Left kidney (tissue), 2 donors: Measurements from ENCODE around the gene AGAP1. TPM values are rescaled to one million over a fixed set of nuclear protein-coding genes. Genes with fewer than 3 reads are reported as not detected.
"Not testable (repeated sequence)": the region's sequence is repeated elsewhere in the genome, so short reads cannot be mapped to it uniquely, and the experiment has no call there.

Experiments used
- DNase-seq: peaks from one replicate; pipeline ENCODE4 v3.0.0-alpha.2; 2013
- polyA plus RNA-seq: library from polyadenylated mRNA; unstranded; fragments of 120-200 nt; gene quantifications from one replicate; pipeline ENCODE4 v1.2.1, GENCODE V29; 2013; ENCODE audit not compliant: insufficient read length

The AGAP1 gene
- polyA plus RNA-seq, 1 donor = 21.2 TPM

DNA sequence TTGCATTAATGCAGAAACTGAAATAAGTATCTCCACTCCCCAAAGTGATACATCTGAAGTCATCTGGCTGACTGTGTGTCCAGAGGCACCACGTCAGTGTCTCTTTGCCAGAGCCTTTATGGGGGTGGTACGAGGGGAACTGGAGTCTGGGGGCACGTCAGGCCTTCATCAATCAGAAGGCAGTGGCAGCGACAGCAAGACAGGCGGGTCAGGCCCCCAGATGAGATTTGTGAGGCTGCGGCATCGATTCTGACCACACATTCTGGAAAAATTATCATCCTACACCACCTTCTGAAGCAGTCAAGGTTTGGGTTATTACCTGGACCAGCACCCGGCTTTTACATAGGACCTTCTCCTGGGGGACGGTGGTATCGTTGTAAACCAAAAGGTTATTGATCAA lies 450.7 kb downstream of the AGAP1 start:
- DNase-seq = no peak

DNA sequence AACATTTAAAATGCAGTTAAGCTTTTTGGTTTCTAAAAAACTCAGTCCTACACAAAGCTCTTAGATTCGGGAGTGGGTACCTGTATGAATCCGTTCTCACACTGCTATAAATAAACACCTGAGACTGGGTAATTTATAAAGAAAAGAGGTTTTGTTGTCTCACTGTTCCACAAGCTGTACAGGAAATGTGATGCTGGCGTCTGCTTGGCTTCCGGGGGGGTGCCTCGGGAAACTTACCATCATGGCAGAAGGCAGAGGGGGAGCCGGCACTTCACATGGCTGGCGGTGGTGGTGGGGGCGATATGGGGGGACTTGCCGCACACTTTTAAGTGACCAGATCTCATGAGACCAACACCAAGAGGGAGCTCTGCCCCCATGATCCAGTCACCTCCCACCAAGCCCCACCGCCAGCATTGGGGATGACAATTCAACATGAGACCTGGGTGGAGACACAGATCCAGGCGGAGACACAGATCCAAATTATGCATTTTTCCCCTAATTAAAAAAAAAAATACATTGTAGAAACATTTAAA lies 451.8 kb downstream of the AGAP1 start:
- no peak for DNase-seq

DNA sequence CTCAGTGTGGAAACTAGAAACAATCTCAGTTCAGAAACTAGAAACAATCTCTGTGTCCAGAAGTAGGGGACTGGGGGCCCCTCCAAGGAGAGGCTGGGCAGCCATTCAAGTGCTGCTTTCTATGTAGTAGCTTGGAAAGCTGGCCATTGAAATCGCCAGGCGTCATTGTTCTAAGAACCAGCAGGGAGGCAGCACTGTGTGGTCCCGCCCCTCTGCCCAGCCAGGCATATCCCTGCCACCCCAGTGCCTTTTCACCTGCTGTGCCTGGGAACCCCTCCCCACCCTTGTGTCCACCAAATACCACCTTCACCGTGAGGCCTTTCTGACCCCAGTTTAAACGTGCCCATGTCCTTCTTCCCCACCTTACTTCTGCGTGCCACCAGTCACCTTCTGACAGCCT lies 452.7 kb downstream of the AGAP1 start:
- DNase-seq = no peak

DNA sequence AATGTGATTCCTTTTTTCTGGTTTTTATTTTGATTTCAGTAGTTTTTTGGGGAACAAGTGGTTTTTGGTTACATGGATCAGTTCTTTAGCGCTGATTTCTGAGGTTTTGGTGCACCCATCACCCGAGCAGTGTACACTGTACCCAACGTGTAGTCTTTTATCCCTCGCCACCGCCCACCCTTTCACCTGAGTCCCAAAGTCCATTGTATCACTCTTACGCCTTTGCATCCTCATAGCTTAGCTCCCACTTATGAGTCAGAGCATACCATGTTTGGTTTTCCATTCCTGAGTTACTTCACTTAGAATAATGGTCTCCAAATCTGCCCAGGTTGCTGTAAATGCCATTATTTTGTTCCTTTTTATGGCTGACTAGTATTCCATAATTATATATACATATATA lies 453.2 kb downstream of the AGAP1 start:
- not testable (repeated sequence) for DNase-seq

DNA sequence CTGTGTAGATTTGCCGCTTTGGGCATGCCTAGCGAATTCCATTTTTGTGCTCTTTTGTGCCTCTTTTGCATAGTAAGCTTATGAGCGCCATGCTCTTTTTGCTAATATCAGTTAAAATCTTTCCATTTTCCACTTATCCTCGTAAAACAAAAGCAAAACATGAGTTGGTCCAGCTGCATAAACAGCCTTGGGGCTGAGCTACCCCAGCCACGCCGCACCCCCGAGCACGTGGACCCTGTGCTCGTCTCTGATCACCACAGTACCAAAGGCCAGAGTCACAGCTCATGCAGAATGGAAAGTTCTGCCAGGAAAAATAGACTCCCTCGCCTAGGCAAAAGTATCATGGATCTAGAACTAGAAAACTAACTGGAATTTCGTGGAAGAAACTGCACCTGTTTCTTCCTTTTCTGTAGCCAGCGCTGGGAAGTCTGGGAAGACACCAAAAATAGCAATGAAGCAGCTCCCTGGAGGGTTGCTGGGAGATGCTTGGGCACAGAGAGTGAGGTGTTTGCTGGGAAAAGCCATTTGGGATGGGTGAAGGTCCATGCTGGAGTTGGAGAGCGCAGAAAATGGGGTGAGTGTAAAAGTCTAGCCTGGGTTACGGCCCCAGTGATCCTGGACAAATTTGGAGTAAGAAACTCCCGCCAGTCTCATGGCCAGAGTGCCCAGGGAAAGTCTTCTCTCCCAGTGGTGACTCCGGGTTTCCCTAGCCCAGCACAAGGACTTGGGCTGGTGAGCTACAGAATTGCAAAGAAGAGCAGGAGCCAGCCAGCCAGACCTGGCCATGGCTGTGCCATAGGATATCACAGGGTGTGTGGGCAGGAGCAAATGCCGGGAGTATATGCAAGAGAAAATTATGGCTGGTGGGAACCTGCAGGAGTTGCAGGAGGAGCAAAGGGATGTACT lies 456.0 kb downstream of the AGAP1 start:
- DNase-seq = no peak

DNA sequence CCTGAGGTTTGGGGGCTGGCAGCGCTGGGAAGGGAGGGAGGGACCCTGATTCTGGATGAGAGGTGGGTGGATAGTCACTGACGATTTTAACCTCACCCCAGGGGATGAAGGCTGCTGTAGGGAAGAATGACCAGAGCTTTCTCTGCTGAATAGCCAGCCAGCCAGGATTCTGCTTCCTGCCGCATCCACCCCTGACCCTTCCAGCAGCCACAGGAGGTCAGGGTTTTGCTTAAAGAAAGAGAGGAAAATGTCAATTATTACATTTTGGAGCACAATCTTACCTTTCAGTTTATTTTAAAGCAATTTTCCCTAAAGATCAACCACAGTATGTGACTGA lies 456.6 kb downstream of the AGAP1 start:
- no peak for DNase-seq

DNA sequence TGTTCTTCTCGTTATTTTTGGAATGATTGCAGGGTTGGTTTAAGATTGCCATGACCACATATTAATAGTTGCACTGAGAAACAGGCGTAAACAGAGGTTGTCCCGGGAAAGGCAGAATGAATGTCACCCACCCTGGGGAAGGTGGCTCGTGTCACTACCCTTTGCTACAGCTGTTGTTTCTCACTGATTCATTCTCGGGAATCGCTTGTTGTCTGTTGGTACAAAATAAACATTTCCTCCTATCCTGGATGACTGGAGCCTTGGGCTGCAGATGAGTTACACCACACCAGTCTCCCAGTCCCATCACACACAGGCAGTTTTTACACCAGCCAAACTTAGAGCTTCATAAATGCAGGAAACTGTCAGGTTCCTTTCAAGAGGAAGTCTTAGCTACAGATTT lies 457.6 kb downstream of the AGAP1 start:
- no peak for DNase-seq

DNA sequence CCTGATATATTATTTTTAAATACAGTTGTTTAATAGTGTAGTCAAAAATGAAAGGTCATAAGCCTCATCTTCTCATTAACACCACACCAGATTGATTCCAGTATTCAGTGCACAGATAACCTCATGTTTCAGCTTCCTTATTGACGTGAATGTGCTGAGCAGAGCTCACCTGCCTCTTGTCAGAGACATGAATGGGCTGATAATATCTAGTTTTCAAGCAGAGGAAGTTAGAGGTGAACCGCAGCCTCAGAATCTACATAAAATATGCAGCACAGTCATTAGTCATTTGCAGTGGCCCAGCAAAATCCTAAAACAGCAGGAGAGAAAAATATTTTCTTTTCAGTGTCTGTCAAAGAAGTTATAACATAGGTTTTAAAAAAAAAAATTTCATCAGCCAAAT lies 458.1 kb downstream of the AGAP1 start:
- DNase-seq = no peak

DNA sequence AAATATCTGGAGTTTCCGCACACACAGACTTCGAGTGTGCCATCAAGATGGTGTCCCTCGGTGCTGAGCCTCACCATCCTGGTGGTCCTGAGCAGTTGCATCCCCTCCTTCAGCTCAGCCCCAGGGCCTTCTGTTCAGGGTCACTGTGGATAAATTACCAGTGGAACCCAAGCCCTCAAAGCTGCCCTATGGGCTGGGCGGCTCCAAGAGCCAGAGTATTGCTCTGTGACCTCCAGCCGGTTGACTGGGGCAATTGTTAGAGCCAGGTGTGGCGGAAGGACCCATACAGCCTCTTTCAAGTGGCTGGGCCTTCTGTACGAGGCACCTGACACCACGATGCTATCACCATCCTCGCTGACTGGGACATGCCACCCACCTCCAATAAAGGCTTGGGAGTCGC lies 458.9 kb downstream of the AGAP1 start:
- DNase-seq = no peak

DNA sequence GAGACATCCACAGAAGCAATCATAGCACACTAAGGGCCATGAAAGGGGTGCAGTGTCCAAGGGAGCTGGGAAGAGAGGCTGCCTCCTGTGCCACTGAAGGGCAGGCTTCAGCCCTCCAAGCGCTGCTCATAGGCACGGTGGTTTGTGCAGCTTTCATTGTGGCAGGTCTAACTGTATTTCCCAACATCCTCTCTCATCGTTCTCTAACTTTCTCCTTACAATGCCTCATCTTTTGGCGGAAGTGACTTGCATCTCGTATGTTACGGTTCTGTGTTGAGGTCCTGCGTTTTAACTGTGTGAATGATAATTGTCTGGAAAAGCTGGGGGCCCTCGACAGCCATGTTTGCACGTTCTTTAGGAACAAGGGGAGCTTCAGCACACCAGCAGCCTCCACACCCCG lies 460.4 kb downstream of the AGAP1 start:
- DNase-seq = no peak

DNA sequence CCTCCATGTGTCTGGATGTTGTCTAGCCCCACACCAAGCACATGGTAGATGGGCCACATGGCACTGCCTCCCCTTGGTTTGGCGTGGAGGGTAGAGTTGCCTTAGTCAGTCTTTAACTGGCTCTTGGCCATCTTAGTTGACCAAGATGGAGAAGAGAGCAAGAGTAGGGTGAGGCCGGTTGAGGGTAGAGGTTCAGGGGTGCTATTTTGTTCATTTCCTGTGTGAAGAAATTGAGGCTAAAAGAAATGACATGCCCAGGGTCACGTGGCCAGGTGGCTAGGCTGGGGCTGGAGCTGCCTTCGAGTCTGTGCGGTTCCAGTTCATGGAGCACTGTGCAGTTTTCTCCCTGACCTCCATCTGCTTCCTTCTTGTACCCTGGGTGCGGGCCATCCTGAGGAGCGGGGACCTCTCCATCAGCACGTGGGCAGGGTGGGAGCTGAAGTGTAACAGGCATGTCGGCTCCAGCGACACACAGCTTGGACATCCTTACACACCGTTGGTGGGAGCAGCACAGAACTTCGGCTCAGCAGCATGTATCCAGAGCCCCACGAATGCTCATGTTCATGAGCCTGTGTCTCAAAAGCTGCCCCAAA lies 461.1 kb downstream of the AGAP1 start:
- DNase-seq = no peak

DNA sequence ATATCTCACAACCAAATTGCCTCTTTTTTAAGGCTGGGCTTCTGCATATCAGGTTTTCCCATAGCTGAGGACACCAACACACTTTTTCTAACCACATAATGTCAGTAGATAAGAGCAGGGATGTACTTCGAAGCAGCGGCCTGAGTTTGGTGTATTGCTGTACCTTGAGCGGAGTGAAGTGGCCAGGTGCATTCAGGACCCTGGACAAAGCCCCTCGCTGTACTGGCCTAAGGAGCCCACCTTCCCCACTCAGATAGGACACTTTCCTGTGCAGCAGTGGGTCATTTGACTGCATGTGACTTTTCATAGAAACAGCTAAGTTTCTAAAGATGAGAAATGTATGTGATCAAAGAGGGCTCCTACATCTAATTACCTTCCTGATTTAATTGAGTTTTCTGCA lies 461.8 kb downstream of the AGAP1 start:
- no peak for DNase-seq

DNA sequence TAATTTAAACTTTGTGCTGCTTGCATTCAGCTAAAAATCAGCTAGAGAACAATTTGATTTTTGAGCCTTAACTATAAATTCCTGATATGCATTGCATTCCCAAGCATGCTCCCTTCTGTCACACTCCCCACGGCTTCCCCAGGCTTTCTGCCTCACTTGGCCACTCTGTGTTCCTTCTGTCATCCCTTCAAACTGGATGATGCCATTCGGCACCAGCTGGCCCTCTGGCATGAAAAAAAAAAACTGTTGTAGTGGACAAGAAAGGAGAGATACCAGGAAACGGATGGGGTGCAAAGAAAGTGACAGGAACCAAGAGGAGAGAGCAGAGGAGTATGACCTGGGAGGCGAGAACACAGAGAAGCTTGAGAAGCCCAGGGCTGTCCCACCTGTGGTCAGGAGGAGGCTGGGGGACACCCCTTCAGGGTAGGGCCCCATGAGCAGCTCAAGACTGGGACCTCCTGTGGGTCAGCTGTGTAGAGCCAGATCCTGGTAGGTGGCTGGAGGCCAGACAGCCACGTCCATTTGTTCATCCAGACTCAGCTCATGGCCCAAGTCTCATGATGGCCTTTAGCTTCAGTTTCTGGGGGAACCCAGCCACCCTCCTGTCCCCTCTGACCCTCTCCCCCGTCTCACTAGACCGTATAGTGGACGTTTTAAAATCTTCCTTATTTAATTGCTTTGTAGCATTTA lies 462.6 kb downstream of the AGAP1 start:
- no peak for DNase-seq

DNA sequence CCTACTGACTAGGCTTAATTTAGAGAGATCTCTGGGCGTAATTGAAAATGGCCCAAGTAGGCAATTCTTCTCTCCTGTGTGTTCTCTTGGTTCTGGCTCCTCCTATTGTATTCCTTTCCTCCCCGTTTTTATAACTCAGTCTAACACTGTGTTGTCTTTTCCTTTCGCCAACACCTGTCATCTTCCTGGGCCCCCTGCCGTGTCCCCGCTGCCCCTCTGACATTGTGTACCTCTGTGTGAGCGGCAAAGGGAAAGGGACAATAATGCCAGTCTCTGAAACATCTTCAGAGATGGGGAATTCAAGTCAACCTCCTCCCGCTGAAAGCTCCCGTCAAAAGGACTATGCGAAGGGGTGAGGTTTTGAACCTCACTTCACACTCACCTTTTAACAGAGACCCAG lies 463.4 kb downstream of the AGAP1 start:
- no peak for DNase-seq

DNA sequence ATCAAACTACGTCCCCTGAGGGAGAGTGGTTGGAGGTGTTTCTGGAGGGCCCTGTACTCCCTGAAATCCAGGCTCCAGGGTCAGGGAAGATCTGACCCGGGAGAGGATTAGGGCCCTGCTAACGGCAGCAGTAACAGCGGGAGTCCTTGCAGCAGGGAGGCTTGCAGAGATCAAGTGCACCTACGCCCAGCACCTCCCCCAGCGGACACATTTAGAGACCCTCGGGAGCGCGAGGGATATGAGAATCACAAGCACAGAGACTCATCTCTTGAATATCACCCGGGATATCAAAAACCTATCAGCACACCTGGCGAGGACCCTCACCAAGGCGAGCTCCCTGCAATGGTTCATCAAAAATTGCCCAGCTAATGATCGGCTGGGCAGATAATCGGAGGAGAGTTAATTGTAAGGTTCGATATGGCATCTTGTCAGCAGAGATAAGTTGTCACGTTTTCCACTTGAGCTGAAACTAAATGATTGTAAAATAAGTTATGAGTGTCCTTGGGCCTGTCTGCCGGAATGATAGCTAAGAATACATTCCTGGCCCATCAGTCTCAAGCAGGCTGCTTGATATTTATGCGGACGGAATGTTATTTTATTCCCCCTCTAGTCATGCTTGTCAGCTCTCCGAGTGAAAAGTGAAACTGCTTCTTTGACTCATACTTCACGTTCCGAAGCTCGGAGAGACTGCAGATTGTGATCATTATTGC lies 464.5 kb downstream of the AGAP1 start:
- no peak for DNase-seq

DNA sequence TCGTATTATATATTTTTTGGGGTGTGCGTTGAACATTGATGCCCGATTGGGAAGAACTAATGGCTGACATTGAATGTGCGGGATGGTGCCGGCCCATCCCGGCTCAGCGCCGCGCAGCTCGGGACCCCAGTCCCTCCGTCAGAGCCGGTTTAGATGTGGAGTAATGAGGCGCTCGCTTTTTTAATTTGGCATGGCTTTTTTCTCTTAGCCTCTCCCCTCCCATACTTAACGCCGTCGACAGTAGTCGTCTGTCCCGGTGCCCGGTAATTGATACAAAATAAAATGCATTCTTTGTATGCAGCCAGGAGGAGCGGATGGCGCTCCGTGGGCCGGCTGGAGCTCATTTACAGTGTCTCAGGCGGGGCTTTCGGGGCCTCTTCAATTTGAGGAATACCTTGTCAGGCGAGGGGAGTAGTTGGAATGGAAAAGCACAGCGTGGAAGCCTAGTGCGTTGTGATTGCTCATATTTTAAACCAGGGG lies 465.1 kb downstream of the AGAP1 start:
- no peak for DNase-seq

DNA sequence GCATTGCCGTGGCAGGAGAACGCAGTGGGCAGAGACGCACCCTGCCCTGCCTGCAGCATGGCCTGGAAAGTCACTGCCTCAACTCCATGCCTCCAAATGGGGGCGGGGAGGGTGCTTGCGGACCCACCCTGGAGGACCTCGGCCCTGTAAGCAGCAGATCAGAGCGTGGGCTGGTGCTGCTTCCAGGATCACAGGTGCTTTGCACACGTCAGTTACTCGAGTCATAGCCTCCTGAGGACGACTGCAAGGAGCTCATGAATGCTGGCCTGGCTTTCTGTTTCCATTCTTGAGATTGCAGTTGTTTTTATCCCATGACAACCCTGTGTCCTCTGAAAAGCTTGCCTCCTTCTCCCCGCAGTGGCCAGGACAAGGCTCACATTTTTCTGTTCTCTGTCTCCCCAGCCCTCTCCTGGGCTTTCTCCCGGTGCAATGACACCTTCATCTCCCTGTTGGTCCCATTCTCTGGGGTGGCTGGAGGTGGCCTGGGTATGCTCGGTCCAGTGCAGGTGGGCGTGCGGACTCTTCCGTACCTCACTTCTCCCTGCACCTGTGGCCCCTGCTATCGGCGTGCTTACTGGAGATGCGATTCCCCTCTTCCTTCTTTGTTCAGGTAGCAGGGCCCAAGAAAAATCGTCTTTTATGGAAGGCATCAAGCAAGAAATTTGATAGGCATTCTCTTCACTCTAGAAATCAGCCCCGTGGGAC lies 466.3 kb downstream of the AGAP1 start:
- no peak for DNase-seq

DNA sequence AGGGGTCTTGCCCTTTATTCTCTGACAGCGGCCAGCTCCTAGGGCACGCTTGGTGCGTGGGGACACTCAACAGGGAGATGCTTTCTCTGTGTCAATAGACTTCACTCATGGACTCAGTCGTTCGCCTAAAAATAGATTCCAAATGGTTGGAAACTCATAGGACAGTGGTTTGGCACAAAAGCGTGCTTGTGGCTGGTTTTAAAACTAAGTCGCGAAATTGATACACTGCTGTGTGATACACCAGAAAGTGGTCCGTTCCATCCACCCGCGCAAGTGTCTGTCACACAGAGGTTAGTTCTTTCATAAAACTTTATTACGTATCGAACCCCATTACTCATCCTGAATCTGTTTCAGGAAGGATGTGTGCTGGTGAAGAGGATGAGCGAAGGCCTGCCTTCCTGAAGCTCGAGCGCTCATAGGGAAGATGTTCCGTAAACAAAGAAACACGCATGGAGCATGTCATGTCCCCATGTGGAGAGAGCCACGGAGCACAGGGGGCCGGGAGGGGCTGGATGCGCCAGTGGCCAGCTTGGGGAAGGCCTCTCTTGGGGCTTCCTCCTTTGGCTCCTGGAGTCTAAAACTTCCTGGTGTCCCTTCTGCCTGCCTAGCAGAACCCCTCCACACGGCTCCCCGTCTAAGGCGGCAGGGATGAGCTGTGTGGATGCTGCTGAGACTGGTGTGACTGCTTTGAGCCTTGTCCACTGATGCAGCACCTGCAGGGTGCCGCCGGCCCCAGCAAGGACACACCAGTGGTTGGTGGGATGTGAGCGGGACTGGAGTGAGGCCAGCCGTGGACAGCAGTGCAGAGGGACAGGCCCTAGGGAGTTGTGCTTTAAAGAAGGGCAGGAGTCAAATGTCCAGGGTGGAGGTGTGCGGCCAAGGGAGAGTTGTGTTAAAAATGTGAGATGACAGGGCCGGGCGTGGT lies 467.1 kb downstream of the AGAP1 start:
- DNase-seq = no peak

DNA sequence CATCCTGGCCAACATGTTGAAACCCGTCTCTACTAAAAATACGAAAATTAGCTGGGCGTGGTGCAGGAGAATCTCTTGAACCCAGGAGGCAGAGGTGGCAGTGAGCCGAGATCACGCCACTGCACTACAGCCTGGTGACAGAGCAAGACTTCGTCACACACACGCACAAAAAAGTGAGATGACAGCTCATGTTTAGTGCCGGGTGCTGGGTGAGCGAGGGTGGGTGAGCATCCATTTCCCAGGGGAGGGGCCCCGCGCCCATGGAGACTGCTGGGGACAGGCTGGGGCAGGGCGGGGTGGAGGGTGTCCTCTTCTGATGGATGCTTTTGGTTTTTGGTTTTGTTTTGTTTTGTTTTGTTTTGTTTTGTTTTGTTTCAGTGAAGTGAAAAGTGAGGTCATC lies 467.9 kb downstream of the AGAP1 start:
- no peak for DNase-seq

DNA sequence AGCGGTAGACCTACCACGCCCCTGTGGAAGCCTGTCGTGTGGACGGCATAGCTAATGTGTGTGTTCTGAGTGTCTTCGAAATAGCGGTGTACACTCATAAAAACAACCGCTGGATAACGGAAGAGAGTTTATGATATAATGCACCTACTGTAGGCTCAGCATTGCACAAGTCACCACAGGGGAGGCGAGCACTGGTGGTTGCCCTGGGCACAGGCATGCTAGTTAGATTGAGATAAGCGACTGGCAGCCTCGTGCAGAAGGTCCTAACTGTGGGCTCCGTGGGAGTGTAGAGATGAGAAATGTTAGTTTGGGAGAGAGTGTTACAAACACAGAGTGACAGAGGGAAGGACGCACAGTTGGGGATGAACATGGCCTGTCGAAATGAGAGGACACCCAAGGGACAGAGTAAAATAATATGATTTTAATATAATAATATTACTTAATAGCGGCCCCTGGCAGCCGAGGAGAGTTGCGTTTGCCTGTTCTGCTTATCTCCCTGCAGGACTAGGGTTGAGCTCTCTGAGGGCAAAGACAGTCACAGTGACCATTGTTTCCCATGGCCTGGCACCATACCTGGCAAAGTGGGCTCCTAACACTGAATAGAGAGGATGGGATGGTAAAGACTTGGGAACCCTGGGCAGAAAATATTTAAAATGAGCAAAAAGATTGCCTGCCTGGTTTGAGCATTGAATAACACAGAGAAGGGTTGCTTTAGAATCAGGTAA lies 470.2 kb downstream of the AGAP1 start:
- no peak for DNase-seq
